NT2/D1 (cell line): ENCODE measurements around the gene ENOX1.

Experiments
- DNase-seq: peaks from one replicate; pipeline ENCODE4 v3.0.0-alpha.2; 2011; ENCODE audit warnings: low read depth, low spot score
- H3K27me3 ChIP-seq: 2 replicates; pipeline ENCODE4 v1.6.0; 2011; ENCODE audit warnings: mild to moderate bottlenecking; ENCODE audit not compliant: insufficient read length, insufficient read depth
- H3K36me3 ChIP-seq: 2 replicates; pipeline ENCODE4 v1.6.1; 2011; ENCODE audit warnings: mild to moderate bottlenecking, low read length, mixed read lengths; ENCODE audit not compliant: insufficient read depth, insufficient read length
- H3K4me1 ChIP-seq: 2 replicates; pipeline ENCODE4 v1.5.1; 2011; ENCODE audit not compliant: insufficient read depth, insufficient read length
- H3K4me3 ChIP-seq: 2 replicates; pipeline ENCODE4 v1.5.1; 2011; ENCODE audit warnings: low read depth; ENCODE audit not compliant: insufficient read length
- H3K9ac ChIP-seq: 2 replicates; pipeline ENCODE4 v1.6.0; 2011; ENCODE audit warnings: low read depth; ENCODE audit not compliant: insufficient read length
- H3K9me3 ChIP-seq: 2 replicates; pipeline ENCODE4 v1.5.1; 2011; ENCODE audit warnings: mild to moderate bottlenecking, low read length; ENCODE audit not compliant: insufficient read depth
- SUZ12 ChIP-seq: IDR thresholded peaks from 2 replicates; pipeline ENCODE4 v1.6.1; 2011; ENCODE audit not compliant: insufficient read length, insufficient read depth; ENCODE audit errors: extremely low read depth
- YY1 ChIP-seq: IDR thresholded peaks from 2 replicates; pipeline ENCODE4 v1.6.1; 2011; ENCODE audit not compliant: insufficient read length, insufficient read depth
- ZNF274 ChIP-seq: IDR thresholded peaks from 2 replicates; pipeline ENCODE4 v1.6.1; 2011; ENCODE audit warnings: mild to moderate bottlenecking, low read depth, low read length

Gene ENOX1

GRCh38 chr13:43797159-43797558 is 10.4 kb upstream of the ENOX1 start:
- TF ChIP-seq ZNF274, result no peak
- no peak for TF ChIP-seq SUZ12
- DNase-seq, result no peak
- H3K4me3 ChIP-seq, result no peak overlapping the region
- H3K36me3 ChIP-seq, result no peaks in the 10 kb centered on the region
- no peaks in the 10 kb centered on the region for H3K27me3 ChIP-seq
- H3K9me3 ChIP-seq, result no peaks in the 10 kb centered on the region; the same call in 1 of the 2 replicates
- no peak overlapping the region for H3K9ac ChIP-seq
- no peaks in the 10 kb centered on the region for H3K4me1 ChIP-seq

- TF ChIP-seq YY1 (no peak), SUZ12 (no peak), ZNF274 (no peak)
- H3K4me1 ChIP-seq, result no peaks in the 10 kb centered on the region
- H3K9me3 ChIP-seq, result no peaks in the 10 kb centered on the region; the same call in 1 of the 2 replicates
- no peaks in the 10 kb centered on the region for H3K27me3 ChIP-seq
- H3K9ac ChIP-seq, result no peak overlapping the region
- H3K36me3 ChIP-seq, result no peaks in the 10 kb centered on the region
- H3K4me3 ChIP-seq, result no peak overlapping the region
- no peak for DNase-seq
Measured at GRCh38 chr13:43794416-43794815, 7.6 kb upstream of the ENOX1 start.

- H3K36me3 ChIP-seq, result no peaks in the 10 kb centered on the region
- no peak for TF ChIP-seq YY1
- TF ChIP-seq SUZ12, result no peak
- TF ChIP-seq ZNF274, result no peak
- H3K4me3 ChIP-seq, result no peak overlapping the region
- H3K4me1 ChIP-seq, result no peaks in the 10 kb centered on the region
- H3K9me3 ChIP-seq, result no peaks in the 10 kb centered on the region; the same call in 1 of the 2 replicates
- no peaks in the 10 kb centered on the region for H3K27me3 ChIP-seq
- no peak overlapping the region for H3K9ac ChIP-seq
- DNase-seq, result no peak
Measured at GRCh38 chr13:43792076-43792881, 5.5 kb upstream of the ENOX1 start.

GRCh38 chr13:43787997-43788396 is 1.2 kb upstream of the ENOX1 start:
- Histone ChIP-seq H3K36me3 (no peaks in the 10 kb centered on the region), H3K4me3 (peak overlapping the region; percentile 72), H3K9ac (no peak overlapping the region), H3K27me3 (peaks cover 4% of the 10 kb centered on the region), H3K9me3 (no peaks in the 10 kb centered on the region), H3K4me1 (no peaks in the 10 kb centered on the region)
- TF ChIP-seq ZNF274 (no peak), YY1 (no peak), SUZ12 (no peak)
- no peak for DNase-seq

- peaks cover 4% of the 10 kb centered on the region for H3K27me3 ChIP-seq
- no peaks in the 10 kb centered on the region for H3K4me1 ChIP-seq
- no peaks in the 10 kb centered on the region for H3K9me3 ChIP-seq
- H3K9ac ChIP-seq, result peak overlapping the region; percentile 82
- TF ChIP-seq ZNF274, result no peak
- no peak for TF ChIP-seq SUZ12
- TF ChIP-seq YY1, result no peak
- H3K36me3 ChIP-seq, result no peaks in the 10 kb centered on the region
- no peak for DNase-seq
- peak overlapping the region; percentile 72 for H3K4me3 ChIP-seq
Measured at GRCh38 chr13:43787518-43787891, 733 bp upstream of the ENOX1 start.

- Histone ChIP-seq H3K9ac (peak overlapping the region; percentile 61), H3K36me3 (no peaks in the 10 kb centered on the region), H3K9me3 (no peaks in the 10 kb centered on the region), H3K4me3 (peak overlapping the region; percentile 72), H3K4me1 (no peaks in the 10 kb centered on the region), H3K27me3 (peaks cover 4% of the 10 kb centered on the region)
- DNase-seq, result no peak
- no peak for TF ChIP-seq SUZ12
- TF ChIP-seq ZNF274, result no peak
- TF ChIP-seq YY1, result no peak
Measured at GRCh38 chr13:43786472-43786765, 353 bp downstream of the ENOX1 start.

GRCh38 chr13:43785650-43786471 is 911 bp downstream of the ENOX1 start:
- H3K9me3 ChIP-seq, result no peaks in the 10 kb centered on the region
- H3K27me3 ChIP-seq, result peaks cover 4% of the 10 kb centered on the region
- H3K4me1 ChIP-seq, result no peaks in the 10 kb centered on the region
- H3K4me3 ChIP-seq, result peak overlapping the region; percentile 72
- peak overlapping the region; percentile 61 for H3K9ac ChIP-seq
- H3K36me3 ChIP-seq, result no peaks in the 10 kb centered on the region
- no peak for TF ChIP-seq YY1
- no peak for TF ChIP-seq ZNF274
- no peak for TF ChIP-seq SUZ12
- DNase-seq, result no peak
